ENCODE results near the gene TBC1D5.

- TF ChIP-seq EZH2 (IDR thresholded peaks at IDR 0.05) (no peak), POLR2AphosphoS5 (IDR thresholded peaks at IDR 0.05; ENCODE audit: borderline replicate concordance, low read depth, low read length) (no peak), FOXP2 (optimal IDR thresholded peaks at IDR 0.05; ENCODE audit: control extremely low read depth, extremely low read length, insufficient read depth) (no peak)
Observed at GRCh38 chr3:17745301-17745700, 2.9 kb upstream of the TBC1D5 start.
